PC-3 (cell line): ENCODE results near the gene TMEFF1. TPM values are rescaled to one million over a fixed set of nuclear protein-coding genes. Genes with fewer than 3 reads are reported as not detected.
A peak's percentile ranks its signal among the peaks of the same experiment; 100 is the strongest.

Experiments used
- ATAC-seq: fragments of 200-7000 bp; cut with Tn5 transposase; 2 replicates; pipeline ENCODE4 v1.9.1; 2020; ENCODE audit warnings: mild to moderate bottlenecking, moderate library complexity
- Bru-seq: library from RNA; stranded (reverse); fragments of 400-500 nt; gene quantifications from one replicate; lab custom pipeline; 2021; lab: Mats Ljungman, UMichigan
- BruChase-seq, 2 experiments: library from RNA; stranded (reverse); fragments of 400-500 nt; gene quantifications; one replicate each; lab custom pipeline; 2021; lab: Mats Ljungman, UMichigan
- BruUV-seq: library from RNA; stranded (reverse); fragments of 400-500 nt; replicated peaks from 2 replicates; lab custom pipeline; 2021; lab: Mats Ljungman, UMichigan
- CTCF ChIA-PET: fragments of 300-600 bp; sonication (Branson Sonifier 250); formaldehyde crosslinking; loops from one replicate; lab custom pipeline; 2022; ENCODE audit warnings: antibody characterized with exemption; lab: Charles Lee
- POLR2A ChIA-PET: fragments of 300-600 bp; sonication (Branson Sonifier 250); formaldehyde crosslinking; loops from one replicate; lab custom pipeline; 2022; ENCODE audit warnings: antibody characterized with exemption; ENCODE audit not compliant: unreplicated experiment; lab: Charles Lee
- DNase-seq: peaks from one replicate; pipeline ENCODE4 v3.0.0-alpha.2; 2015
- H2AFZ ChIP-seq: fragments of 300-600 bp; sonication (generic); 2 replicates; pipeline ENCODE4 v1.6.0; 2016; ENCODE audit warnings: antibody characterized with exemption, low read length
- H3F3A ChIP-seq: fragments of 300-600 bp; sonication (generic); one replicate; pipeline ENCODE4 v1.6.0; 2017; ENCODE audit warnings: antibody characterized with exemption, low read length, control low read depth, mild to moderate bottlenecking; ENCODE audit not compliant: unreplicated experiment
- H3K27ac ChIP-seq: fragments of 300-600 bp; sonication (generic); 2 replicates; pipeline ENCODE4 v1.5.1; 2016; ENCODE audit warnings: mild to moderate bottlenecking, low read length
- H3K27me3 ChIP-seq: fragments of 300-600 bp; sonication (generic); 2 replicates; pipeline ENCODE4 v1.6.1; 2016; ENCODE audit warnings: low read length, mixed read lengths
- H3K36me3 ChIP-seq: fragments of 300-600 bp; sonication (generic); 2 replicates; pipeline ENCODE4 v1.6.1; 2016; ENCODE audit warnings: low read depth, mixed run types, low read length, mixed read lengths
- H3K4me1 ChIP-seq: fragments of 300-600 bp; sonication (generic); 2 replicates; pipeline ENCODE4 v1.5.1; 2016; ENCODE audit warnings: low read length; ENCODE audit not compliant: insufficient read depth
- H3K4me2 ChIP-seq: fragments of 300-600 bp; sonication (generic); 2 replicates; pipeline ENCODE4 v1.6.0; 2016; ENCODE audit warnings: low read length
- H3K4me3 ChIP-seq: fragments of 300-600 bp; sonication (generic); 2 replicates; pipeline ENCODE4 v1.5.1; 2016; ENCODE audit warnings: mild to moderate bottlenecking, low read length, mixed read lengths
- H3K79me2 ChIP-seq: fragments of 300-600 bp; sonication (generic); 2 replicates; pipeline ENCODE4 v1.6.1; 2017; ENCODE audit warnings: low read length, mixed read lengths
- H3K9ac ChIP-seq: fragments of 300-600 bp; sonication (generic); 2 replicates; pipeline ENCODE4 v1.6.0; 2016; ENCODE audit warnings: mild to moderate bottlenecking, low read length
- H3K9me2 ChIP-seq: fragments of 300-600 bp; sonication (generic); replicated peaks from 2 replicates; pipeline ENCODE4 v1.6.1; 2016; ENCODE audit warnings: mixed run types, low read length, mixed read lengths
- H3K9me3 ChIP-seq: fragments of 300-600 bp; sonication (generic); 2 replicates; pipeline ENCODE4 v1.6.1; 2016; ENCODE audit warnings: low read length, mixed read lengths
- H4K20me1 ChIP-seq: fragments of 300-600 bp; sonication (generic); 2 replicates; pipeline ENCODE4 v1.6.1; 2016; ENCODE audit warnings: low read length, mixed read lengths
- CTCF ChIP-seq: fragments of 300-600 bp; sonication (generic); conservative IDR thresholded peaks from 2 replicates; pipeline ENCODE4 v1.5.1; 2017; ENCODE audit warnings: antibody characterized with exemption, low read depth, mild to moderate bottlenecking, low read length
- EZH2 ChIP-seq: fragments of 300-600 bp; sonication (generic); IDR thresholded peaks from one replicate; pipeline ENCODE4 v1.6.1; 2017; ENCODE audit warnings: antibody characterized with exemption, mild to moderate bottlenecking, low read length; ENCODE audit not compliant: unreplicated experiment
- EZH2phosphoT487 ChIP-seq: fragments of 300-600 bp; sonication (generic); IDR thresholded peaks from 2 replicates; pipeline ENCODE4 v1.6.1; 2018; ENCODE audit warnings: mild to moderate bottlenecking, antibody characterized with exemption, low read length, borderline replicate concordance
- intact Hi-C: fragments of 100-400 bp; cut with micrococcal nuclease; formaldehyde crosslinking; loops from 2 replicates; pipeline ENCODE4 v1.9.0; 2023
- long read RNA-seq: library from polyadenylated mRNA; unstranded; transcript quantifications from one replicate; pipeline ENCODE4 v2.0.0, GENCODE V29; 2021; ENCODE audit not compliant: unreplicated experiment
- total RNA-seq: library from RNA; depleted of rRNA; stranded (reverse); fragments of >200 nt; gene quantifications from 2 replicates; pipeline ENCODE4 v1.2.3, GENCODE V29; 2014; rRNA removed

The TMEFF1 gene, protein sequence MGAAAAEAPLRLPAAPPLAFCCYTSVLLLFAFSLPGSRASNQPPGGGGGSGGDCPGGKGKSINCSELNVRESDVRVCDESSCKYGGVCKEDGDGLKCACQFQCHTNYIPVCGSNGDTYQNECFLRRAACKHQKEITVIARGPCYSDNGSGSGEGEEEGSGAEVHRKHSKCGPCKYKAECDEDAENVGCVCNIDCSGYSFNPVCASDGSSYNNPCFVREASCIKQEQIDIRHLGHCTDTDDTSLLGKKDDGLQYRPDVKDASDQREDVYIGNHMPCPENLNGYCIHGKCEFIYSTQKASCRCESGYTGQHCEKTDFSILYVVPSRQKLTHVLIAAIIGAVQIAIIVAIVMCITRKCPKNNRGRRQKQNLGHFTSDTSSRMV
- total RNA-seq (not detected in 2 replicates), Bru-seq, nascent RNA (percentile 17 among the genes with signal in this experiment), BruChase-seq, experiment 1, labeled RNA remaining after a 6-hour chase (percentile 21 among the genes with signal in this experiment), BruChase-seq, experiment 2, labeled RNA remaining after a 2-hour chase (percentile 26 among the genes with signal in this experiment)
- long read RNA-seq, partial matches to known transcripts: 0 of 2 reads
- long read RNA-seq, other reads (novel, unspliced or antisense): 0 of 2 reads

DNA sequence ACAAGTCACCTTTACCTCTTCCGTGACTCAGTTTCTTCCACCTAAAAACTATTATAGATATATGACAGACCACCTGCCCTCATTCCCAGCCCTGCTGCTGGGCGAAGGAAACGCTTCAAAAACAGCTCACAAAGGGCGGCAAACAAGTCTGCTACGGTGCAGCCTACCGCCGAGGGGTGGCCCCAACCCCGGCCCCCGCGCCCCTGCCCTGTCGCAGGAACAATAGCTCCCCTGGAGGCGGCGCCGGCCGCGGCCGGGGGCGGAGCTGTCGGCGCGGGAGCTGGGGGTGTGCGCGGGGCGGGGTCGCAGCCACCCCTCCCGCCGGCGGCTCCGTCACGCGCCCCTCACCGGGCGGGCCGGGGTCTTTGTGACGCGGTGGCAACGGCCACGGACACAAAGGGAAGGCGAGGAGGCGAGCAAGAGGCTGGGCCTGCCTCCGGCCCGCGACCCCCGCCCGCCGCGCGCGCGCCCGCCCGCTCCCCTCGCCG lies at the start of gene TMEFF1:
TSS of gene TMEFF1 (plus strand) at position 362 of the 488 bp plus-strand sequence. CDS start 396 bp downstream, outside the sequence.
- H2AFZ ChIP-seq: peak within 1 kb of the TSS; percentile 90
- H3K4me2 ChIP-seq: peak within 1 kb of the TSS; percentile 85
- H4K20me1 ChIP-seq: no peaks in the 10 kb centered on the region
- H3K27me3 ChIP-seq: no peaks in the 10 kb centered on the region
- DNase-seq: peak; percentile 18
- H3K9ac ChIP-seq: no peak within 1 kb of the TSS
- no peaks in the 10 kb centered on the region for H3K79me2 ChIP-seq
- CTCF ChIA-PET: interaction anchor here (0.5 to 0.7 kb wide), 4 partner anchors 44 to 179 kb away, joined by 3 to 5 read pairs (median 3); no protein-coding TSS in a partner anchor
- no peaks in the 10 kb centered on the region for H3K9me3 ChIP-seq
- H3F3A ChIP-seq: no peaks in the 10 kb centered on the region
- intact Hi-C loops: no loop called here
- POLR2A ChIA-PET: no interaction called here
- H3K27ac ChIP-seq: no peak within 1 kb of the TSS
- no peaks in the 10 kb centered on the region for H3K9me2 ChIP-seq
- no peaks in the 10 kb centered on the region for H3K36me3 ChIP-seq
- BruUV-seq: no TSS peak
- TF ChIP-seq CTCF (no peak), EZH2phosphoT487 (no peak), EZH2 (no peak)
- H3K4me3 ChIP-seq: peak within 1 kb of the TSS; percentile 72
- peak; percentile 62 for ATAC-seq
- H3K4me1 ChIP-seq: no peaks in the 10 kb centered on the region

- CTCF ChIA-PET: no interaction called here
- Histone ChIP-seq H3K27me3 (no peaks in the 10 kb centered on the region), H3F3A (peaks cover 5% of the 10 kb centered on the region), H3K4me3 (peak overlapping the region; percentile 81), H4K20me1 (no peaks in the 10 kb centered on the region), H3K9me2 (no peaks in the 10 kb centered on the region), H3K9ac (peak overlapping the region; percentile 87; the same call in 1 of the 2 replicates), H3K4me1 (peaks cover 35% of the 10 kb centered on the region), H3K9me3 (no peaks in the 10 kb centered on the region), H3K27ac (peak overlapping the region; percentile 92), H3K4me2 (peak overlapping the region; percentile 91), H3K79me2 (peaks cover 29% of the 10 kb centered on the region), H3K36me3 (no peaks in the 10 kb centered on the region), H2AFZ (peak overlapping the region; percentile 78; the same call in 1 of the 2 replicates)
- ATAC-seq (no peak), DNase-seq (peak; percentile 37)
- no peak for TF ChIP-seq EZH2phosphoT487
- POLR2A ChIA-PET: no interaction called here
- BruUV-seq: no TSS peak
- intact Hi-C loops: loop anchor here (5.0 kb wide), 2 partner anchors 172 to 603 kb away; partner anchors contain the start of gene NR4A3
These were observed 47.2 kb upstream of the TMEFF1 start for GRCh38 chr9:100425758-100426157.

- Histone ChIP-seq H3K4me1 (peaks cover 36% of the 10 kb centered on the region), H3K4me3 (peak overlapping the region; percentile 81), H3F3A (peaks cover 5% of the 10 kb centered on the region), H2AFZ (peak overlapping the region; percentile 78), H3K36me3 (no peaks in the 10 kb centered on the region), H3K9me2 (no peaks in the 10 kb centered on the region), H3K79me2 (peaks cover 33% of the 10 kb centered on the region), H3K27ac (peak overlapping the region; percentile 92), H3K4me2 (peak overlapping the region; percentile 91), H3K9me3 (no peaks in the 10 kb centered on the region), H3K27me3 (no peaks in the 10 kb centered on the region), H3K9ac (peak overlapping the region; percentile 87), H4K20me1 (no peaks in the 10 kb centered on the region)
- TF ChIP-seq EZH2: no peak
- TF ChIP-seq EZH2phosphoT487: no peak
- no peak for TF ChIP-seq CTCF
- no peak for DNase-seq
- no TSS peak for BruUV-seq
- intact Hi-C loops: loop anchor here (5.0 kb wide), 2 partner anchors 171 to 604 kb away; partner anchors contain the start of gene NR4A3
- ChIA-PET CTCF (interaction anchor here (0.7 kb wide), 1 partner anchor 47 kb away, joined by 3 read pairs; the partner anchor contains the start of gene TMEFF1), POLR2A (interaction anchor here (0.6 to 0.8 kb wide), 3 partner anchors 45 to 328 kb away, joined by 6 to 16 read pairs (median 11); no protein-coding TSS in a partner anchor)
- ATAC-seq: no peak
These were observed 46.8 kb upstream of the TMEFF1 start for GRCh38 chr9:100426189-100426529.
